WERI-Rb-1 (cell line): Measurements from ENCODE around the gene ACVR1B.

Source experiments
- DNase-seq: peaks from one replicate; pipeline ENCODE4 v3.0.0-alpha.2; 2020
- H3K27ac ChIP-seq: fragments of 250-450 bp; sonication (Bioruptor Pico); 2 replicates; pipeline ENCODE4 v1.5.1; 2020; ENCODE audit warnings: mild to moderate bottlenecking, moderate library complexity
- H3K27me3 ChIP-seq: fragments of 250-450 bp; sonication (Bioruptor Pico); 2 replicates; pipeline ENCODE4 v1.5.1; 2021; ENCODE audit warnings: mild to moderate bottlenecking, low read depth, moderate library complexity; ENCODE audit not compliant: insufficient read depth, severe bottlenecking
- H3K36me3 ChIP-seq: fragments of 250-450 bp; sonication (Bioruptor Pico); 2 replicates; pipeline ENCODE4 v1.5.1; 2020; ENCODE audit warnings: mild to moderate bottlenecking, moderate library complexity
- H3K4me3 ChIP-seq: 2 replicates; pipeline ENCODE4 v1.5.1; 2011; ENCODE audit warnings: low read depth, mild to moderate bottlenecking, control low read depth, low read length
- H3K9me3 ChIP-seq: fragments of 250-450 bp; sonication (Bioruptor Pico); 2 replicates; pipeline ENCODE4 v1.5.1; 2021; ENCODE audit warnings: mild to moderate bottlenecking, moderate library complexity; ENCODE audit not compliant: severe bottlenecking
- CTCF ChIP-seq: IDR thresholded peaks from 2 replicates; pipeline ENCODE4 v1.5.1; 2011; ENCODE audit warnings: low read depth, mild to moderate bottlenecking, control low read depth, inconsistent platforms, low read length

ACVR1B gene

GRCh38 chr12:52011602-52012214 is 60.2 kb downstream of the ACVR1B start:
- Histone ChIP-seq H3K27ac (no peak overlapping the region), H3K36me3 (peaks cover 5% of the 10 kb centered on the region; the same call in 1 of the 2 replicates), H3K9me3 (no peaks in the 10 kb centered on the region), H3K27me3 (no peaks in the 10 kb centered on the region), H3K4me3 (no peak overlapping the region)
- no peak for DNase-seq
- no peak for TF ChIP-seq CTCF

DNA sequence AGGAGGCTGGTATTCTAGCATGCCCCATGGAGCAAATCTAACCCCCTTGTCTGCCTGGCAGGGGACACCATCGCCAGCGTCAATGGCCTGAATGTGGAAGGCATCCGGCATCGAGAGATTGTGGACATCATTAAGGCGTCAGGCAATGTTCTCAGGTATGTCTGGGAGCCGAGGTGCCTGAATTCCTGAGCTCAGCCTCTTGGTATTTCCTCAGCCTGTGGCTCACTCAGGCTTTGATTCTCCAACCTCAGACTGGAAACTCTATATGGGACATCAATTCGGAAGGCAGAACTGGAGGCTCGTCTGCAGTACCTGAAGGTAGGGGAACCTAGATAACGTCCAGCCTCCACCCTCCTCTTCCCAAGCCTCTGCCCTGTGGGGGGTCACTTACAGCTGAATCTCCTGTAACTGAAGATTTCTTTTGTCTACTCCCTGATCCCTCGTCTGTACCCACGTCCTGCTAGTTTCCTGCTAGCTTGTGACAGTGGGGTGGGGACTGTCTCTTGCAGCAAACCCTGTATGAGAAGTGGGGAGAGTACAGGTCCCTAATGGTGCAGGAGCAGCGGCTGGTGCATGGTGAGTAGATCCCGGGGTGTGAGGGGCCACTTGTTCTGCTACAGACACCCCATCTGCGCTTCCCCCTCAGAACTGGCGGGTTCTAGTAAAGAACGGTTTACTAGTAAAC is 62.3 kb downstream of the ACVR1B start:
- no peak overlapping the region for H3K27ac ChIP-seq
- H3K4me3 ChIP-seq: no peak overlapping the region
- TF ChIP-seq CTCF: no peak
- no peaks in the 10 kb centered on the region for H3K27me3 ChIP-seq
- no peak for DNase-seq
- H3K36me3 ChIP-seq: peaks cover 5% of the 10 kb centered on the region; the same call in 1 of the 2 replicates
- no peaks in the 10 kb centered on the region for H3K9me3 ChIP-seq

- DNase-seq: no peak
- Histone ChIP-seq H3K4me3 (no peak overlapping the region), H3K27me3 (no peaks in the 10 kb centered on the region), H3K36me3 (peaks cover 5% of the 10 kb centered on the region; the same call in 1 of the 2 replicates), H3K27ac (no peak overlapping the region), H3K9me3 (no peaks in the 10 kb centered on the region)
- TF ChIP-seq CTCF: no peak
Observed at GRCh38 chr12:52014567-52015530, 63.4 kb downstream of the ACVR1B start.

DNA sequence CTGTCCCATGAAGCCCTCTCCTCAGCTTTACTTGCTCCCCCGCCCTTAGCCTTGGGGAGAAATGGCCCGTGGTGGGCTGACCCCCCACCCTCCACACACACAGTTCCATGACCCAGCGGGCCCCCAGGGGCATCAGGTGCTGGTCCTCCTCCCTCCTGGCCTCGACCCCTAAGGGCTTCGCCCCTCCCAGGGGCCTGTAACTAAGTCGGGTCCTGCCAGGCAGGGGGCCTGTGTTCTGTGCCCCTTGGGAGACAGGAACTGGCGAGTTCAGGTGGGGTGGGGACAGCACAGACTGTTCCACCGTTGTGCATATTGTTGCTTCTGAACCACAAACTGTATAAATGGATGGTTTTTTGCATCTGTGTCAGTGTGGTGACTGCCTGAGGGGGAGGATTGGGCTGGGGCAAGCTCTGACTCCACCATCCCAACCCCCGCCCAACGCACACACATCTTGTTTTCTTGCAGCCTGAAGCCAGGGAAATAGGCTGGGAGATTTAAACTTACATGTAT is 64.1 kb downstream of the ACVR1B start:
- Histone ChIP-seq H3K4me3 (no peak overlapping the region), H3K27me3 (no peaks in the 10 kb centered on the region), H3K27ac (no peak overlapping the region), H3K9me3 (no peaks in the 10 kb centered on the region), H3K36me3 (peaks cover 5% of the 10 kb centered on the region; the same call in 1 of the 2 replicates)
- no peak for TF ChIP-seq CTCF
- no peak for DNase-seq

GRCh38 chr12:52018433-52019112 is 67.1 kb downstream of the ACVR1B start:
- DNase-seq: no peak
- TF ChIP-seq CTCF: no peak
- no peaks in the 10 kb centered on the region for H3K27me3 ChIP-seq

More at GRCh38 chr12:52018433-52019112, 67.1 kb downstream of the ACVR1B start:
- no peak overlapping the region for H3K4me3 ChIP-seq
- 0 out of 2 replicates have a peak, but pooled peaks cover 2% of the 10 kb centered on the region for H3K36me3 ChIP-seq
- H3K27ac ChIP-seq: no peak overlapping the region
- no peaks in the 10 kb centered on the region for H3K9me3 ChIP-seq
